K562 (cell line): ENCODE data around the gene GNS. TPM values are rescaled to one million over a fixed set of nuclear protein-coding genes. Genes with fewer than 3 reads are reported as not detected.

Experiments
- ATAC-seq: fragments of 200-7000 bp; cut with Tn5 transposase; 3 replicates; pipeline ENCODE4 v1.9.1; 2020; ENCODE audit warnings: moderate library complexity
- BruUV-seq: library from RNA; stranded (reverse); fragments of 400-500 nt; replicated peaks from 2 replicates; lab custom pipeline; 2021; lab: Mats Ljungman, UMichigan
- CTCF ChIA-PET: fragments of 300-600 bp; formaldehyde crosslinking; extraction: SDS; loops from one replicate; lab custom pipeline; 2021; ENCODE audit warnings: low intra/inter-chr PET ratio; lab: Yijun Ruan, JAX
- POLR2A ChIA-PET: fragments of 300-600, 350-650 bp; sonication (Branson Sonifier 250); formaldehyde crosslinking; extraction: SDS; loops from one replicate; lab custom pipeline; 2021; ENCODE audit warnings: antibody characterized with exemption, inconsistent platforms; lab: Yijun Ruan, JAX
- DNase-seq, 4 experiments: peaks; one replicate each; pipeline versions ENCODE4 v3.0.0 to v3.0.0-alpha.2; 2011 to 2018; ENCODE audit warnings: low spot score in 3 of 4, mixed read lengths in 3 of 4; ENCODE audit errors: extremely low read depth in 1 of 4
- FAIRE-seq: peaks from 2 replicates; lab custom pipeline; 2011; peaks lifted over from hg19 to GRCh38; lab: Jason Lieb, UNC
- H2AFZ ChIP-seq: 2 replicates; pipeline ENCODE4 v1.6.0; 2011; ENCODE audit warnings: low read depth, low read length, control low read depth, inconsistent platforms
- H3K27ac ChIP-seq: fragments of 200-600 bp; 3 replicates; pipeline ENCODE4 v1.8.0; 2011; ENCODE audit warnings: low read depth, mild to moderate bottlenecking, control low read depth, inconsistent platforms, low read length, moderate library complexity, mixed read lengths; ENCODE audit errors: extremely low read depth
- H3K27me3 ChIP-seq, 2 experiments: fragments of 300-600 bp in 1 of 2; 2 replicates in 1 of 2; 3 replicates in 1 of 2; pipeline versions ENCODE4 v1.6.0 to v1.8.0; 2011; ENCODE audit warnings: inconsistent platforms in 2 of 2, low read length in 2 of 2, mild to moderate bottlenecking in 1 of 2, mixed read lengths in 1 of 2, moderate library complexity in 1 of 2; ENCODE audit not compliant: control insufficient read depth in 2 of 2, insufficient read depth in 2 of 2
- H3K36me3 ChIP-seq: fragments of 300-600 bp; 3 replicates; pipeline ENCODE4 v1.8.0; 2011; ENCODE audit warnings: mild to moderate bottlenecking, low read length, inconsistent platforms; ENCODE audit not compliant: control insufficient read depth, insufficient read depth
- H3K4me1 ChIP-seq, 2 experiments: fragments of 200-600 bp in 1 of 2; replicated peaks in 1 of 2; 2 replicates in 1 of 2; 3 replicates in 1 of 2; pipeline versions ENCODE4 v1.5.1 to v1.8.0; 2011; ENCODE audit warnings: inconsistent platforms in 2 of 2, low read length in 2 of 2, mild to moderate bottlenecking in 1 of 2, mixed read lengths in 1 of 2, moderate library complexity in 1 of 2; ENCODE audit not compliant: control insufficient read depth in 2 of 2, insufficient read depth in 2 of 2
- H3K4me2 ChIP-seq: 2 replicates; pipeline ENCODE4 v1.6.1; 2011; ENCODE audit warnings: low read length, control low read depth, inconsistent platforms, mixed read lengths; ENCODE audit not compliant: insufficient read depth
- H3K4me3 ChIP-seq: fragments of 200-600 bp; sonication (generic), shearing (Covaris generic); 2 replicates; pipeline ENCODE4 v1.5.1; 2016; ENCODE audit warnings: control low read depth, inconsistent platforms
- H3K79me2 ChIP-seq: fragments of 200-600 bp; 3 replicates; pipeline ENCODE4 v1.8.0; 2011; ENCODE audit warnings: low read length, inconsistent platforms; ENCODE audit not compliant: control insufficient read depth, insufficient read depth
- H3K9ac ChIP-seq, 2 experiments: 2 replicates each; pipeline versions ENCODE4 v1.6.0 to v1.6.1; 2011; ENCODE audit warnings: low read depth in 2 of 2, low read length in 2 of 2, control low read depth in 1 of 2, inconsistent platforms in 1 of 2, mild to moderate bottlenecking in 1 of 2, mixed read lengths in 1 of 2; ENCODE audit not compliant: insufficient read depth in 1 of 2
- H3K9me1 ChIP-seq: one replicate; pipeline ENCODE4 v1.6.0; 2011; ENCODE audit warnings: inconsistent platforms, mild to moderate bottlenecking, low read length, moderate library complexity; ENCODE audit not compliant: control insufficient read depth, insufficient read depth
- H3K9me3 ChIP-seq: replicated peaks from 2 replicates; pipeline ENCODE4 v1.5.1; 2011; ENCODE audit warnings: low read depth, low read length, inconsistent platforms; ENCODE audit not compliant: control insufficient read depth, insufficient read depth
- H4K20me1 ChIP-seq: replicated peaks from 2 replicates; pipeline ENCODE4 v1.6.1; 2011; ENCODE audit warnings: low read length, inconsistent platforms, mixed read lengths; ENCODE audit not compliant: control insufficient read depth, insufficient read depth
- CTCFL ChIP-seq: IDR thresholded peaks from 2 replicates; pipeline ENCODE4 v1.6.1; 2011; ENCODE audit warnings: borderline replicate concordance, low read depth, mild to moderate bottlenecking, moderate library complexity, low read length; ENCODE audit not compliant: insufficient read depth, poor library complexity, severe bottlenecking
- ZNF384 ChIP-seq: IDR thresholded peaks from 2 replicates; pipeline ENCODE4 v1.6.1; 2012; ENCODE audit warnings: low read depth, low read length, improper control_type of control experiment
- WGBS: fragments of 100-300 bp; shearing (Covaris generic); methylation state at CpG from one replicate; pipeline ENCODE4 v1.1.6; 2016; ENCODE audit warnings: low coverage, mixed read lengths; ENCODE audit not compliant: insufficient coverage; ENCODE audit errors: missing lambda C conversion rate; 5-methylcytosine and 5-hydroxymethylcytosine counted together
- in situ Hi-C: fragments of 300-500 bp; cut with MboI; formaldehyde crosslinking; loops from 4 replicates; pipeline ENCODE4 v1.15.0; 2018; ENCODE audit warnings: inconsistent platforms, mixed read lengths
- intact Hi-C: fragments of 100-400 bp; cut with micrococcal nuclease; formaldehyde crosslinking; loops from 2 replicates; pipeline ENCODE4 v1.14.2; 2022
- polyA plus RNA-seq, 8 experiments: library from polyadenylated mRNA; depleted of rRNA in 4 of 8; stranded (reverse) in 5 of 8; unstranded in 3 of 8; fragments of >200 nt; fragmentation: Nextera tagmentation in 2 of 8; fragmentation: Illumina TruSeq in 1 of 8; extraction: Ambion mirVana in 2 of 8; extraction: Trizol in 1 of 8; gene quantifications; 2 replicates each; pipeline versions ENCODE4 v1.2.1 to v1.2.3, GENCODE V29; 2011 to 2014; ENCODE audit warnings: inconsistent platforms in 1 of 8, missing spikeins in 1 of 8
- total RNA-seq, 7 experiments: library from RNA; depleted of rRNA in 6 of 7; stranded (reverse); fragments of >200 nt in 6 of 7; fragmentation: Illumina TruSeq in 2 of 7; extraction: Trizol in 2 of 7; gene quantifications; 2 replicates each; pipeline versions ENCODE4 v1.2.1 to v1.2.3, GENCODE V29; 2011 to 2021; ENCODE audit warnings: low replicate concordance in 1 of 7

Gene GNS
- total and polyA plus RNA-seq, 9 of the 15 experiments (the other 6 are each of a cell fraction or from before 2014, with no cell fraction given) = 4.6 to 30.3 (median 18.9) TPM

GRCh38 chr12:64744422-64745258 is 14.6 kb downstream of the GNS start:
- FAIRE-seq = no peak

More at GRCh38 chr12:64744422-64745258, 14.6 kb downstream of the GNS start:
- ChIA-PET CTCF (no interaction called here), POLR2A (no interaction called here)
- no TSS peak for BruUV-seq
- 51% methylated on average over 5 of the region's 5 CpGs for WGBS
- no peaks in the 10 kb centered on the region for H4K20me1 ChIP-seq
- no peaks in the 10 kb centered on the region for H3K9me1 ChIP-seq
- H3K4me3 ChIP-seq = no peak overlapping the region
- H3K4me1 ChIP-seq = no peaks in the 10 kb centered on the region
- H3K9me3 ChIP-seq = no peaks in the 10 kb centered on the region
- in situ Hi-C loops = no loop called here
- peaks cover 60% of the 10 kb centered on the region for H3K36me3 ChIP-seq
- ATAC-seq = no peak
- H3K27me3 ChIP-seq = no peaks in the 10 kb centered on the region
- H3K9ac ChIP-seq = no peak overlapping the region
- TF ChIP-seq CTCFL = no peak
- TF ChIP-seq ZNF384 = peak; percentile 75
- no peaks in the 10 kb centered on the region for H3K79me2 ChIP-seq
- no peak overlapping the region for H2AFZ ChIP-seq
- intact Hi-C loops = no loop called here
- no peak for DNase-seq
- no peak overlapping the region for H3K27ac ChIP-seq
- H3K4me2 ChIP-seq = no peak overlapping the region
